KBM-7 (cell line): Measurements from ENCODE around the gene CRTC3.
A peak's percentile ranks its signal among the peaks of the same experiment; 100 is the strongest.

Source experiments
- DNase-seq: peaks from one replicate; pipeline ENCODE4 v3.0.0-alpha.2; 2015
- in situ Hi-C: fragments of 300-500 bp; cut with MboI; formaldehyde crosslinking; loops from 2 replicates; pipeline ENCODE4 v1.14.3; 2020; ENCODE audit warnings: low sequenced_read_pairs, low pct_unique_long_range_greater_than_20kb, mixed read lengths

The CRTC3 gene

DNA sequence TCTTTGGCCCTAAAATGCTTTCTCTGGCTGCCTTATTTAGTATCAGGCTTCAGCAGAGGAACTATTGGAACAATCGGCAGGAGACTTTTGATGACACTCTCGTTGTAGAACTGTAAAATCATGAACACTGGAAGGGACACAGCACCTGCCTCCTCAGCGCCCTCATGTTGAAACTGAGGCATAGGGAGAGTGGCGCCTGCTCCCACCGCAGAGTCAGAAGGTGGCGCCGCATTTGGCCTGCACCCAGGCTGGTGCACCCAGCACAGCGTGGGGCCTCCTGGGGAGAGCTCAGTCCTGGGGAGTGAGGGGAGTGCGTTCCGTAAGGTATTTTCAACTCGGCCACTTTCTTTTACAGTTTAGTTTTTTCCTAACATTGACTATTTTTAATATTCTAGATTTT lies 109.2 kb downstream of the CRTC3 start:
- in situ Hi-C loops, result loop anchor here (25.0 kb wide), 1 partner anchor 248 kb away; the partner anchor contains the start of gene FES
- DNase-seq, result no peak

GRCh38 chr15:90640862-90641261 lies 111.1 kb downstream of the CRTC3 start:
- in situ Hi-C loops, result loop anchor here (25.0 kb wide), 1 partner anchor 246 kb away; the partner anchor contains the start of gene FES
- DNase-seq, result no peak

- in situ Hi-C loops, result loop anchor here (25.0 kb wide), 1 partner anchor 245 kb away; the partner anchor contains the start of gene FES
- DNase-seq, result no peak
Measured at GRCh38 chr15:90641581-90642463, 112.1 kb downstream of the CRTC3 start.

GRCh38 chr15:90642464-90643300 lies 113.0 kb downstream of the CRTC3 start:
- in situ Hi-C loops, result loop anchor here (25.0 kb wide), 1 partner anchor 245 kb away; the partner anchor contains the start of gene FES
- DNase-seq, result peak; percentile 59

- in situ Hi-C loops, result loop anchor here (25.0 kb wide), 1 partner anchor 244 kb away; the partner anchor contains the start of gene FES
- DNase-seq, result no peak
Measured at GRCh38 chr15:90643301-90643632, 113.5 kb downstream of the CRTC3 start.

GRCh38 chr15:90644526-90644925 lies 114.8 kb downstream of the CRTC3 start:
- DNase-seq, result no peak
- in situ Hi-C loops, result loop anchor here (25.0 kb wide), 1 partner anchor 243 kb away; the partner anchor contains the start of gene FES

GRCh38 chr15:90644952-90645725 lies 115.4 kb downstream of the CRTC3 start:
- in situ Hi-C loops, result loop anchor here (25.0 kb wide), 1 partner anchor 242 kb away; the partner anchor contains the start of gene FES
- DNase-seq, result no peak

- in situ Hi-C loops, result loop anchor here (25.0 kb wide), 1 partner anchor 241 kb away; the partner anchor contains the start of gene FES
- DNase-seq, result no peak
Measured at GRCh38 chr15:90645873-90646575, 116.3 kb downstream of the CRTC3 start.

GRCh38 chr15:90646662-90647305 lies 117.1 kb downstream of the CRTC3 start:
- in situ Hi-C loops, result loop anchor here (25.0 kb wide), 1 partner anchor 241 kb away; the partner anchor contains the start of gene FES
- DNase-seq, result no peak

DNA sequence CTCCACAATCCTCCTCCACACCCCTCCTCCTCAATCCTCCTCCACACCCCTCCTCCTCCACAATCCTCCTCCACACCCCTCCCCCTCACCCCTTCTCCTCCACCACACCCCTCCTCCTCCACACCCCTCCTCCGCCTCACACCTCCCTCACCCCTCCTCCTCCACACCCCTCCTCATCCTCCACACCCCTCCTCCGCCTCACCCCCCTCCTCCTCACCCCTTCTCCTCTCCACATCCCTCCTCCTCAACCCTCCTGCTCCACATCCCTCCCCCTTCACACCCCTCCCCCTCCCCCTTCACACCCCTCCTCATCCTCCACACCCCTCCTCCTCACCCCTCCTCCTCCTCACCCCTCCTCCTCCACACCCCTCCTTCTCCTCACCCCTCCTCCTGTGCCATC lies 117.6 kb downstream of the CRTC3 start:
- DNase-seq, result no peak
- in situ Hi-C loops, result loop anchor here (25.0 kb wide), 1 partner anchor 240 kb away; the partner anchor contains the start of gene FES

DNA sequence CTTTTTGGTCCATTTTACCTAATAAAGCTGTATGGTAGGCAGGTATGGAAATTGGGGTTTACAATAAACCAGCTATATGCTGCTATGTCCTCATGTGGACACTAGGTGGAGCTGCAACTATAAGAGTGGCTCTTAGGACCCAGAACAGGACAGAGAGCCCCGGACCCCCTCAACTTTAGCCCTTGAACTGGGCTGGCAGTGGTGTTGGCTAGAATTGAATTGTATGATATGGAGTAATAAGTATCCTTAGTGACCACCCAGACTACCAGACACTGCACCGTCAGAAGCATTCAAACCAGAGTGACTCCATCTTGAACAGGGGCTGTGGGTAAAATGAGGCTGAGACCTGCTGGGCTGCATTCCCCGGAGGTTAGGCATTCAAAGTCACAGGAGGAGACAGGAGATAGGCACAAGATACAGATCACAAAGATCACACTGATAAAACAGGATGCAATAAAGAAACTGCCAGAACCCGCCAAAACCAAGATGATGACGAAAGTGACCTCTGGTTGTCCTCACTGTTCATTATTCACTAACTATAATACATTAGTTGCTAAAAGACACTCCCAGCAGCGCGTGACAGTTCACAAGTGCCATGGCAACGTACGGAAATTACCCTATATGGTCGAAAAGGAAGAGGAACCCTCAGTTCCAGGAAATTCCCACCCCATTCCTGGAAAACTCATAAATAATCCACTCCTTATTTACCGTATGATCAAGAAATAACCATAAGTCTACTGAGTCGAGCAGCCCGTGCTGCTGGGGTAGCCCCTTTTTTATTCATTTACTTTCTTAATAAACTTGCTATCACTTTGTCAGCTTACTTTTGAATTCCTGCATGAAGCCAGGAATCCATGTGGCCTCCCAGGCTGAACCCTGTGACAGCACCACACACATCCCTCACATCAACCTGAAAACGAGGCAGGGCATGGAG lies 118.7 kb downstream of the CRTC3 start:
- in situ Hi-C loops, result loop anchor here (25.0 kb wide), 1 partner anchor 239 kb away; the partner anchor contains the start of gene FES
- peak; percentile 97 for DNase-seq

- DNase-seq, result peak; percentile 70
- in situ Hi-C loops, result no loop called here
Measured at GRCh38 chr15:90650117-90650955, 120.6 kb downstream of the CRTC3 start.

- no peak for DNase-seq
- in situ Hi-C loops, result no loop called here
Measured at GRCh38 chr15:90650956-90651689, 121.4 kb downstream of the CRTC3 start.

DNA sequence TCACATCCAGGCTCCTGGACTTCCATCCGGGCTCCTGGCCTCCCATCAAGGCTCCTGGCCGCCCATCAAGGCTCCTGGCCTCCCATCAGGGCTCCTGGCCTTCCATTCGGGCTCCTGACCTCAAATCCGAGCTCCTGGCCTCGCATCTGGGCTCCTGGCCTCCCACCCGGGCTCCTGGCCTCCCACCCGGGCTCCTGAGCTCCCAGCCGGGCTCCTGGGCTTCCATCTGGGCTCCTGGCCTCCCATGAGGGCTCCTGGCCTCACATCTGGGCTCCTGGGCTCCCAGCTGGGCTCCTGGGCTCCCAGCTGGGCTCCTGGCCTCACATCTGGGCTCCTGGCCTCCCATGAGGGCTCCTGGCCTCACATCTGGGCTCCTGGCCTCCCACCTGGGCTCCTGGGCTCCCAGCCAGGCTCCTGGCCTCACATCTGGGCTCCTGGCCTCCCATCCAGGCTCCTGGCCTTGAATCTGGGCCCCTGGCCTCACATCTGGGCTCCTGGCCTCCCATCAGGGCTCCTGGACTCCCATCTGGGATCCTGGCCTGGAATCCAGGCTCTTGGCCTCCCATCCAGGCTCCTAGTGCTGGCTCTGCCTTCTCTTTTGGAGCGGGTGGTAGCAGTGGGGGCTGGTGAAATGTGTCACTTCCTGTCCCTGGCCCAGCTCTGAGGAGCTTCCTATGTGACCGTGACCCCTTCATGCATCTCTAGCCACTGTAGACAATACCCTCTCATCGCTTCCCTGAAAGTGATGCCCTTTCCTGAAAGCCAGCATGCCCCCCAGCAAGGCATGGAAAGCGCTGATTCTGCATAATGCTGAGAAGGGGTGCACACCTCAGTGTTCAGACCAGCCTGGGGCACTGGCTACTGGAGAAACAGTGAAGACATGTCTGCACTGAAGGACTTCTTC lies 124.8 kb downstream of the CRTC3 start:
- in situ Hi-C loops, result no loop called here

More for the DNA sequence above, 124.8 kb downstream of the CRTC3 start:
- DNase-seq, result no peak
